Measurements from ENCODE around the gene LHPP.

LHPP gene

DNA sequence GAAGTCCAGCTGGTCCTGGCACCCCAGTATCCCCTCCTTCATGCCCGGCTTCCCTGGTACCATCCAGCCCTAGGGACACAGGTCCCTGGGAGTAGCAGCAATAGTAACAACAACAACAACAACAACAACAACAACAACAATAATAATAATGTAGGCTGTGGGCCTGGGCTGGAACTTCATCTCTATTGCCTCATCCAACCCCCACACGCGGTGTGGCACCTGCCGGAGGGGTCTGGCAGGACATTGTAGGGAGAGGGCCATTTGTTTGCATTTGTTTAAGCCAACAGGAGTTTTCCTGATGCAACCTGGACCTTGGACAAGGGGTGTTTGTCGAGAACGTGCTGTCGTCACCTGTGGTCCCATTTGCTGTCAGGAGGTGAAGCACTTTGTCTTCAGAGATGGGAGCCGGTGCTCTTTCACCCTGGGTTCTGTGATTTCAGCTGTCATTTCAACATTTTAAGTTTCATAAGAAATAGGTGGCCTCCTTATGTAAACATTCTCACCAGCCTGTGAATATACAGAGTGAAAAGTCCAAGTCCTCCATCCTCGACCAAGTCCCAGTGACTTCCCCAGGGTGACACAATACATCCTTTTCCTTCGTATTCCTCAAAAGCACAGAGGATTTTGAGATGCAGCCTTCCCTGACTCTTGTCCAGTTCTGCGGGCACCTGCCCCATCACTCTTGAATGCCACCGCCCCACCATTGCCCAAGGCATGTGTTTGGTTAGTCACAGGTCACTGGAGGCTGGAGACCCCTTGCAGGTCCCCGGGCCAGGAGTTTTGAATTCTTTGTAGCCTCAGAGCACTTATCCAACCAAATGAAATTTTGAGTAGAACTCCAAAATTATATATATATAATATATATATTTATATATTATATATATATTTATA, 9.2 kb downstream of the LHPP start:
- no peak for DNase-seq (ENCODE audit: low read depth in 2 of 2)

DNA sequence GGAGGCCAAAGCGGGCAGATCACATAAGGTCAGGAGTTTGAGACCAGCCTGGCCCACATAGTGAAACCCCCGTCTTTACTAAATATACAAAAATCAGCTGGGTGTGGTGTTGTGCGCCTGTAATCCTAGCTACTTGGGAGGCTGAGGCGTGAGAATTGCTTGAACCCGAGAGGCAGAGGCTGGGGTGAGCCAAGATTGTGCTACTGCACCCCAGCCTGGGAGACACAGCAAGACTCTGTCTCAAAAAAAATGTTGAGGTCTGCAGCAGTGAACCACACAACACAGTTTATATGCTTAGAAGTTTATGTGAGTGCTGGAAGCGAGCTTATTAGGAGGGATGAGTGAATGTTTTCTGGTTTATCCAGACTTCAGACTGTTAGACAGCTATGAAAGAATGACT, 10.4 kb downstream of the LHPP start:
- DNase-seq (ENCODE audit: low read depth in 2 of 2), result no peak

DNA sequence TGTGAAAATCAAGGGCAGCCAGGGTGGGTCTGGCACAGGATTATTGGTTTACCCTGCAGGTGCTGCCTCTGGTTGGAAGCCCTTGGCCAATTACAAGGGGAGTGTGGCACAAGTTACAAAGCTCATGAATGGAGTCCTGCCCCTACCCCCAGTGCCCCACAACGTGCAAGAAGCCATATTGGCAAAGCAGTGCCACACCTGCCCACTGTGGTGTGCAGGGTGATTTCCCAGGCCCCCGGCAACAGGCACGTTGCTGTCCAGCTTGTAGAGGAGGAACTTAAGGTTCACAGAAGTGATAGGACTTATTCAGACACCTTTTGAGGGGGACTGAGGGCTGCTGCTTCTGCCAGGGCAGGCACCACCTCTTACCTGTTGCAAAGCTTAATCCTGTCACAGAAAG, 11.4 kb downstream of the LHPP start:
- DNase-seq (ENCODE audit: low read depth in 2 of 2), result no peak

DNA sequence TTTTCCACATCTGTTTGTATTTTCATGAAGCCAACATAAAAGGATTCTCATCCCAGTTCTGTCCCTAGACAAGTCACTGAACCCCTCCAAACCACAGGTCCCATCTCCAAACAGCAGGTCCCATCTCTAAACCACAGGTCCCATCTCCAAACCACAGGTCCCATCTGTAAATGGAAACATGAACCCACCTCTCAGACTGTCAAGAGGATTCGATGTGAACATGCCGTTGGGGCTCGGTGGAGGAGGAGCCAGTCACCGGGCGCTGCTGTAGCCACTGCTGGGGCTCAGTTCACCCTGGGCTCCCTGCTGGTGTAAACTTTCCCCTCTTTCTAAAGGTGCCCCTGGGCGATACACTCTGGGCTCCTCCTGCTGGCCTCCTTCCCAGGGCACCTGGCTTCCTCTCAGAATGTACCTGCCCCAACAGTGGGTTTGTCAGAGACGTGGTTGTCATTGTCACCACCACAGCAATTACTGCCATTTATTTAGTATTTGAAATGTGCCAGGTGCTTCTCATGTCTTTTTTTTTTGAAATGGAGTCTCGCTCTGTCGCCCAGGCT, 13.0 kb downstream of the LHPP start:
- DNase-seq (ENCODE audit: low read depth in 2 of 2), result no peak

DNA sequence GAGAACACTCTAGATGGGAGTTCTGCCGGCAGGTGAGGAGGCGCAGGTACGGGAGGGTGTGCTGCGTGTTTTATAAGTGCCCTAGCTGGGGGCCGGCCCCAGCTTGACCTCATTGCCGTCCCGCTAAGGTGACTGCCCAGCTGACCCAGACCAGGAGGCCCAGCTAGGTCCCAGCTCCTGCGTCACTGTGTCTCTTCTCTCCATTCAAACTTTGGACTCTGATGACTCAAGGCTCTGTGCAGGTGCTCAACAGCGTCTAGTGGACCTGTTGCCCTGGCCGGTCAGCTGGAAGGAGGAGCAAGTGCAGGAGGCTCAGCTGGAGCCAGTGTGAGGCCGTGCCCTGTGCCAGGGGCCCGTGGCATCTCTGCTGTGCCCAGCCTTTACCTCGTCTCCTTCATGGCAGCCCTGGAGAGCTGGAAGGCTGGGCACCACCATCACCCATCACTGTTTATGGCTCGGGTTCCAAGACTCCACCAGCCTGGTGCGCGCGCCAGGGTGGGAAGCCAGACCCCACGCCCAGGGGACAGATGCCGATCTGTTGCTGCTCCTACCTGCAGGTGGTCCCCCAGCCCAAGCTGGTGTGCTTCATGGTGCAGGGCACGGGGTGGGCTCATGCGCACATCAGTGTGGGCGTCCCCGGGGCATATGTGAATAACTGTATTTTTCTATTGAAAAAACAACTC, 14.6 kb downstream of the LHPP start:
- no peak for DNase-seq (ENCODE audit: low read depth in 2 of 2)

DNA sequence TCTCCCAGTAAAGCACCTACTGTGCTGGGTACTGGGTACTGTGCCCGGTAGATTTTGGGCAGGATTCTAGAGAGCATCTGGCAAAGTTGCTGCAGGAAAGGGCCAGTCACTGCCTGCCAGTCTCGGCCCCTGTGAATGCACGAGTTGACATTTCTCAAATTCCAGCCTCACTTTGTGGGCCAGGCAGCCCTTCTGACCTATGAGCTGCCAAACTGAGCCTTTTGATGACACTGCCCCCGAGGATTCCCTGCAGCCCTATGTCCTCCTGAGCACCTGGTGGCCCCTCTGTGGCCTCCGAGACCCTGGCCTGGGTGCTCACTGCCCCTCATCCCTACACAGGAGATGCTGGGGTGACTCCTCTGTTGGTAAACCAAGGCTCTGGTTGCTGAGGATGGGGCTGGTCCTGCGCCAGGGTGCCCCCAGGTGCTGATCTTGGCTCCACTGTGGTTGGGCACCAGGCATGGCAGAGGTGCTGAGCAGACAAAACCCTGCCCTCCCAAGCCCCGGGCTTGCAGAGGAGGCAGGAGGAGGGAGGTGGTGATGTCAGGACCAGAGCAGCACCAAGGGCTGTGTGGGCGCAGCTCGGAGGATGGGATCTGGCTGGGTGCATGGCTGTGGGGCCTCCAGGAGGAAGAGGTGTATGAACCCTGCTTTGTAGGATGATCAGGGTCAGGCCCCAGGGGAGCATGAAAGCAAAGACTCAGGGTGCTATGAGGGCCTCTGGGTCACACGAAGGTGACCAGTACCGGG, 16.2 kb downstream of the LHPP start:
- no peak for DNase-seq (ENCODE audit: low read depth in 2 of 2)

DNA sequence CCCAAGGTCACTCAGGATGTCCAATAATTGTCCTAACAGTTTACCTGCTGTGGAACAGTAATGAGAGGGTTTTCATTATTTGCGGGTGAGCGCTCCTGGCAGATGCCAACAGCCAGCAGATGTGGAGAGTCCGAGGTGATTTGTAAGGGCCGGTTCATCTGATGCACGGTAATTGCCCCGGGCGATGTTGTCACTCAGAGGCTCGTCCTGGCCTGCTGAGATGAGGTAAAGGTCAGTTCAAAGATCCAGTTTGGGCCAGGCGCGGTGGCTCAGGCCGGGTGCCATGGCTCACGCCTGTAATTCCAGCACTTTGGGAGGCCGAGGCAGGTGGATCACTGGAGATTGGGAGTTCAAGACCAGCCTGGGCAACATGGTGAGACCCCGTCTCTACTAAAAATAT, 16.9 kb downstream of the LHPP start:
- no peak for DNase-seq (ENCODE audit: low read depth in 2 of 2)

DNA sequence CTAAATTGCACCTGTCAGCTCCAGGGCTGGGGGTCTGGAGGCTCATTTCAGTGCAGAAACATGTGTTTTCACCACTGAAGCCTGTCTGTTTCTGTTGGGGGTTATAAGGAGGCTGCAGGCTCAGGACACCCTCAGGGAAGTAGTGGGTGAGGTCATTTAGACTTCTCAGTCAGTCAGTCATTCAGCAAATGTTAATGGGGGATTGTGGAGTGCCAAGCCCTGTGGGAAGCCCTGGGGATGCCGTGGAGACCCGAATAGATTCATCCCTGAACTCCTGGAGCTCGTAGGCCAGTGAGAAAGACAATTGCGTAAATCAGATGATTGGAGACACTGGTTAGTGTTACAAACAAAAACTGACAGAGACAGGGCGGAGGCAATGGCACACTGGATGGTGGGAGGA, 19.2 kb downstream of the LHPP start:
- DNase-seq (ENCODE audit: low read depth in 2 of 2), result no peak

DNA sequence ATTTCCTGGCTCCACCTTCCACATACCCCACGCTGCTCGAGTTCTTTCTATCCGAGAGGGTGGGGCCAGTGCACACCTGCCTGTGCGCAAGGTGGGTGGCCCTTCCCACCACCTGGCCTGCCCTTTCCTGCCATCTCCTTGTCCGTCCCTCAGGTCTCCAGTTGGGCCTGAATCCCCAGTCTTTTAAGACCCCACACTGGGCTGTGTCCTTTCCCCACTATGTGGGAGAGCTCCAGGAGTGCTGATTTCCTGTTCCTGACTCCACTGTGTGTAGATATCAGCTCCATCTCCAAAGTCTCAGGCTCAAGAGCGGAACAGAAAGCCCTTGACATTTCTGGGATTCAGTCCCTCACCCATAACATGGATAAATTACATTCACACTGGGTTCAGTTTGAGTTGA, 20.1 kb downstream of the LHPP start:
- DNase-seq (ENCODE audit: low read depth in 2 of 2), result no peak

DNA sequence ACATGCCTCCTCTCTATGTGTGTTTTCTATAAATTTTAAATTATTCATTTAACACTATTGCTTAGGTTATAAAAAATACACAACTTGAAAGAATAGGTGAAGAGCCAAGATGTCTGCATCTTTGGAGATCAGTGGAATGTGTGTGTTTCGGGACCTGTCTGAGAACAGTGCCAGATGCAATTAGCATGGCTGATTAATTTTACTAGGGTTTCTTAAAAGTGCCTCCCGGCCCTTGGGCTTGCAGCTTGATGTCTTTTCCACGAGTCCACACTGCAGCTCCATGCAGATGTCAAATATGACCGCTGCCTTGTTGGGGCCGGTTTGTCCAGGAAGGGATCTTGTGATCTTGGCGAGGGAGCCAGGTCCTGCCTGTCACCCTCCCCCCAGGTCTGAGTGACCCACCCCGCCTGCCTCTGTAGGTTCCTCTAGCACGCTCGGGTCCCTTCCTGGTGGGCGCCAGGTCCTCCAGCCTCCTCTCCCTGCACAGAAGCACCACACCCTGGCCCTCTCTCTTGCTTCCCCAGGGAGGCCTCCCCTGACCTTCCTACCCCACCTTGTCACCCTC, 20.7 kb downstream of the LHPP start:
- DNase-seq (ENCODE audit: low read depth in 2 of 2), result no peak

DNA sequence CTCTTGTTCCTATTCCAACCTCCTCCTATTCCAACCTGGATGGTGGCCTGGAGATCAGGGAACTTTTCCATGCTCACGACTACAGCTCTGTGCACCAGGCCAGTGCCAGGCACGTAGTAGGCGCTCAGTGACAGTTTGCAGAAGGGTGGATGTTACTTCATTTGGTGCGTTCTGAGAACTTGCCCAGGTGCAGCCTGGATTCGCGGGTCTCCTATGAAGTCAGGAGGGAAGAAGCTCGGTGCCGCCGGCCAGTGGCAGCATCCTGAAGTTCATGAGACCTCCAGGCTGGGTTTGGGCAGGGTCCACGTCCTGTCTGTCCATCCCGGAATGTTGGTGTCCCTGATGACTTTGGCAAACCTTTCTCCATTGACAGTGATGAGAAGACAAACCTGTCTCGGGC, 21.3 kb downstream of the LHPP start:
- no peak for DNase-seq (ENCODE audit: low read depth in 2 of 2)

DNA sequence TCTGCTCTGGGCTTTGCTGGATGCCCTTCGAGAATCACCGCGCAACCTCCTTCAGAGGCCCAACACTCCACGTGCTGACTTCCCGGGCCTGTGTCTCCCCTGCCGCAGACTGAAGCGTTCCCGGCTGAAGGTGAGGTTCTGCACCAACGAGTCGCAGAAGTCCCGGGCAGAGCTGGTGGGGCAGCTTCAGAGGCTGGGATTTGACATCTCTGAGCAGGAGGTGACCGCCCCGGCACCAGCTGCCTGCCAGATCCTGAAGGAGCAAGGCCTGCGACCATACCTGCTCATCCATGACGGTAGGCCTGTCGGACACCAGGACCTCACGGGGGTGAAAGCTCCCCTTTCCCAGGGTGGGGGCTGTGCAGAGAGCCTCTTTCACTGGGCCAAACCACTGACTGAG, 22.4 kb downstream of the LHPP start:
- no peak for DNase-seq (ENCODE audit: low read depth in 2 of 2)

DNA sequence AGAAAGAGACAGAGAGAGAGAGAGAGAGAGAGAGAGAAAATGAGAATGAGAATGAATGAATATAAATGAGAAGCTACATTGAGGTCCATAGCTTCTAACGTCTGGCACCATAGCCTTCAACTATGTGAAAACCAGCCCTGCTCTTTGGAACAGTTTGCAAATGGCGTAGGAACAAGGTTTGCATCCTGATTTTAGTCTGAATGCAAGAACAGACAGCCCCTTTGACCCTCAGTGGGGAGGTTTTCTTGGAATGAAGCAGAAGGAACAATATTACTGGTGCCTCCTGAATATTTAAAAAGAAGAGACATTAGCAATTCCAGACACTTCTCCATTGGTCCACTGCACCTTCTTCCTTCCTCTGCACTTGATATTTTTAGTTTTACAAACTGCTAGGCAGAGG, 23.0 kb downstream of the LHPP start:
- DNase-seq (ENCODE audit: low read depth in 2 of 2), result no peak

DNA sequence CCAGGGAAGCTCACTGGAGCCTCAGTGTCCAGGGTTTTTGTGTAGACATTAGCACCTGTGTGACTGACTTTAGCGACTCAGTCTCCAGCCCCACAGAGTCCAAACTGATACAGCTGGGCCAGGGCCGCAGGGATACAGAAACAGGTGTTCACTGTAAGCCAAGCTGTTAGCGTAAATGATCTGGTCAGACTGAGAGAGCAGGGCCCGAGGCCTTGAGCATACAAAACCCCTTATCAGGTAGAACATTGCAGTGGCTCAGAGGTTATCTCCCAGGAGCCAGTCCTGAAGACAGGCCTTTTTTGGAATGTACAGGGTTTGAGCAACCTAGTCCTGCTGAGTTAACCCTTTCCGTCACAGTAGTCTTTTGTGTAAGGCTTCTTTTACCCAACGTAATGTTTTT, 25.0 kb downstream of the LHPP start:
- DNase-seq (ENCODE audit: low read depth in 2 of 2), result no peak

DNA sequence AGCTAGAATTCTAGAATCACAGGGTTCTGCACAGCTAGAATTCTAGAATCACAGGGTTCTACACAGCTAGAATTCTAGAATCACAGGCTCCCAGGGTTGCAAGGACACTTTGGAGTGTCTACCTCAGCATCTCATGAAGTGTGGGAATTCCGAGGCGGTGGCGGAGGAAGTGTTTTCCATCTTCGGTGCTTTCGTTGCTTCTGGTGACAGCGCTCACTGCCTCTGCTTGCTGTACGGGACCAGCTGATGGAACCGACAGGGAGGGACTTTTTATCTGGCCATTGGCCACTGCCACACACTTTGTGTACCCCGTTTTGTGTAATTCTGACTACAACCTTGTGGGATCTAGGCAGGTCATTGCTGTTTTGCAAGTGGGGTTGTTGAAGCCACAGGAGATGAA, 29.5 kb downstream of the LHPP start:
- DNase-seq (ENCODE audit: low read depth in 2 of 2), result no peak

DNA sequence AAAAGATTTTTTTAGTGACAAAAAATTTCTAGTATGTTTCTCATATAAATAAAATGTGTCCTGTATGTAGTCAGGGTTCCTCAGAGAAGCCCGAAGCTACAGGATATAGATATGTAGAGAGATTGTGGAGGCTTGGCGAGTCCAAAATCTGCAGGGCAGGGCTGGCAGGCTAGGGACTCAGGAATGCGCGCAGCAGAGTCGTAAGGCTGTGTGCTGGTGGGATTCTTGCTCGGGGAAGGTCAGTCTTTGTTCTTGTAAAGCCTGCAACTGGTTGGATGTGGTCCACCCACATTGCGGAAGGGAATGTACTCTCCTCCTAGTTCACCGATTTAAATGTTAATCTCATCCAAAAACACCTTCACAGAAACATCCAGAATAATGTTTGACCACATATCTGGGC, 30.6 kb downstream of the LHPP start:
- no peak for DNase-seq (ENCODE audit: low read depth in 2 of 2)

DNA sequence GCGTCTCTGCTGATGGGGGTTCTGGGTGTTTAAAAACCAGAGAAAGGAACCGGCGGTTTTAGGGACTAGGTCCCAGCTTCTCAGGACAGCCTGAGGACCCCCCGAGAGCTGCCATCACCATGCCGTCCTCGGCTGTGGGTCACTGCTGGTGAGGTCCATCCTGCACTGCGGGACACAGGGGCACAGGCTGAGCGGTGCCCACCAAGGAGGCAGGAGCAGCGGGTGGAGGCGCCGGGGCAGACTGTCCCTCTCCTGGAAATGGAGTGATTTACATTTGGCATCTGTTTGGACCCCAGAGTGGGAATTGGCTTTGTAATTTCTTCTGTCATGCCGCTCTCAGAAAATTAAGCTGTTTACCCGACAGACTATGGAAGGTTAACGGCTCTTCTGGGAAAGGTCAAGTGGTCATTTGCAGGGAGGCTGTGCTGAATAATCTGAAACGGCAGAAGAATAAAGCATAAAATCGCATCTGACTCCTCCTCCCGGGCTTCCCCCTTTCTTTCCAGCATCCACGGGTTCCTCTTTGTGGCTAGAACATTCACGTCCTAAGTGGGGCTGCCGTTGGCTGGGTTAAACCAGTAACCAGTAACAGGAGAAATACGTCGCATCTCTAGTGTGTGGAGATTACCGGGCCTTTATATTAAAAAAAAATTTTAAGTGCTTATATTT, 31.7 kb downstream of the LHPP start:
- DNase-seq (ENCODE audit: low read depth in 2 of 2), result no peak

DNA sequence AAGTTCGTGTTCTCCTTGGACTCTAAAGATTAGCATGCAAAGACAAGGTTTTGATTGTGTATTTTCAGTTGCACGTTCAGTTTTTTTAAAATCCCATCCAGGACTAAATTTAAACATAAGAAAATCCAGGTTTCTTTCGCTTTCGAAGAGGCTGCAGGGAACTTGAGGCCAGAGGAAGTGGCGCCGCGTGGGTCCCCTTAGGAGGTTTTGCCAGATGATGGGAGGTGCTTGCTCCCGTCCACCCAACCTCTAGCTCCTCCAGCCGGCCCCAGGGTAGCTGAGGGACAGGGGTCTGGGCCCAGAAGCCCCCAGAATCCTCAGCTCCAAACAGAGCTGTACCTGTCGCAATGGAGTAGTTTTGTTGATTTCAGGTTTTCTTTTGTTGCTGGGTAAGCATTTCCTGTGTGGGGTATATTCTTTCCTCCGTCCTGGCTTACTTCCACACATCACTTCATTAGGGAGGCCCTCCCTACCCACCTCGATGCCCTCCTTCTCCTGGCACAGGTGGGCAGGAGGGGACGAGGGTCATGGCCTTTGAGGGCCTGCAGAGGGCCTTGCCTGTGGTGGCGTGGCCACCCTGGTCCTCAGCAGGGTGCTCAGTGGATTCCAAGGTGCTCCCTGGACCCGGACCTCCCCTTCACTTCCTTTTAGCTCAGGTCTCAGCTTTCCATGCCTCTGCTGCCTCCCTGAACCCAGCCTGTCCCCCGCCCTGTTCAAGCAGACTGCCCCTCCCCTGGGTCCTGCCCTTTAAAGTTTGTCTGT, 32.6 kb downstream of the LHPP start:
- DNase-seq (ENCODE audit: low read depth in 2 of 2), result no peak

DNA sequence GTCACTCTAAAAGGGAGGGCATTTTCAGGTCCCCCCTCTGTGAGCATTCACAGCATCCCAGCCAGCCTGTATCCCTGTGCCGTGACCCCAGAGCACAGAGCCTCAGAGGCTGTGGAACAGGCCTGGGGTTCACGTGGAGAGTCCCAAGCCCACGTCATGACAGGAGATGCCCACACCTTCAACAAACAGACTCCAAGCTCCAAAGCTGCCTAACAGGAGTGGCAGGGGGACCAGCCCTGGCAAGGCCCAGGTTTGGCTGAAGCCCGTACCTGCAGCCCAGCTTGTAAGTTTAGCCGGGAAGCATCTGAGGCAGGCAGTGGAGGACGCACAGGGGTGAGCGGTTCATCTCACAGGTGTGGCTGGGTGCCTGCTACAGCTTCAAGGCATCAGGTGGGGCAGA, 33.5 kb downstream of the LHPP start:
- no peak for DNase-seq (ENCODE audit: low read depth in 2 of 2)

DNA sequence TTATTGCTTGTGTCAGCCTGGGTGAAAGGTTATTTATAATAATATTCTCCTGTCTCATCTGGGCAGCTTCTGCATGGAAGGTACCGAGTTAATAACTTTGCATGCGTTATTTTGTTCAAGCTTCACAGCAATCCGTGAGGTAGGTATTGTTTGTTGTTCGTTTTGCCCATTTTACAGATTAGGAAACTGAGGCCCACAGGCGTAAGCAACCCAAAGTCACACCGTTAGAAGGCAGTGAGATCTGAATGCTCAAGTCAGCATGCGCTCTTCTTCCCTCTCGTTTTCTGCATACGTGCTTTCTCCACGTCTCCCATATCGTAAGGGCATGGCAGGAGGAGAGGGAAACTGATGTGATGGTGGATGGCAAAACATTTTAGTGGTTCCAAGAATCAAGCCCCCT, 34.1 kb downstream of the LHPP start:
- DNase-seq (ENCODE audit: low read depth in 2 of 2), result no peak

DNA sequence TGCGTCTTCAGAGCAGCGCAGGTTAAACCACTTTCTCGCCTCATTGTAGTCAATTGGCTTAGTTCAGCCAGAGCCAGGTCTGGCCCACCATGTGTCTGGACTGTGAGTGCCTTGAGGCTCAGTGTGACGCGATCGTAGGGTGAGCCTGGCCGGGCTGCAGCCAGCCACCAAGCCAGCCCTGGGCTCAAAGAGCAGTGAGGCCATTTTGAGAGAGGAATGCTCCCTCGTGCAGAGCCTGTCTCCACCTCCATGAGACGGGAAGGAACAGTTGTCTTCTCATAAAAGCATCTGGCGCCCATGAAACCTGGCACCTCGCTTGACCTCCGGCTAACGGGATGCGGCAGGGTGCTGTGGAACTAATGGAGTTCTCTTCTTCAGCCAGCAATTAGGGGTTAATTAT, 34.5 kb downstream of the LHPP start:
- no peak for DNase-seq (ENCODE audit: low read depth in 2 of 2)

Measured in stimulated activated CD4-positive, alpha-beta T cell treated with anti-CD3 and anti-CD28 coated beads, Interleukin-15, amount 100 ng/mL, for 48 hours (primary cell).